Endothelial cell of umbilical vein (primary cell): ENCODE results near the gene RNASE13. TPM values are rescaled to one million over a fixed set of nuclear protein-coding genes. Genes with fewer than 3 reads are reported as not detected.

Source experiments
- BruUV-seq: library from RNA; stranded (reverse); fragments of 400-500 nt; replicated peaks from 2 replicates; lab custom pipeline; 2021; lab: Mats Ljungman, UMichigan
- CTCF ChIA-PET: fragments of 300-600, 350-600 bp; sonication (Branson Sonifier 250); formaldehyde crosslinking; loops from one replicate; lab custom pipeline; 2021; ENCODE audit warnings: antibody characterized with exemption, inconsistent platforms; lab: Charles Lee
- POLR2A ChIA-PET: fragments of 300-600, 350-600 bp; sonication (Branson Sonifier 250); formaldehyde crosslinking; loops from one replicate; lab custom pipeline; 2021; ENCODE audit warnings: antibody characterized with exemption, inconsistent platforms; lab: Charles Lee
- DNase-seq: peaks from one replicate; pipeline ENCODE4 v3.0.0-alpha.2; 2011; ENCODE audit warnings: low read depth, low spot score
- FAIRE-seq: peaks from 2 replicates; lab custom pipeline; 2011; peaks lifted over from hg19 to GRCh38; lab: Jason Lieb, UNC
- H2AFZ ChIP-seq: 2 replicates; pipeline ENCODE4 v1.6.0; 2012; ENCODE audit warnings: low read depth, low read length, control low read depth, inconsistent platforms
- H3K27ac ChIP-seq: 2 replicates; pipeline ENCODE4 v1.5.1; 2011; ENCODE audit warnings: low read depth, mild to moderate bottlenecking, control low read depth, low read length, moderate library complexity; ENCODE audit not compliant: insufficient read depth
- H3K27me3 ChIP-seq, 2 experiments: 2 replicates each; pipeline versions ENCODE4 v1.6.0 to v1.6.1; 2011; ENCODE audit warnings: low read length in 2 of 2, mixed read lengths in 1 of 2; ENCODE audit not compliant: control insufficient read depth in 2 of 2, insufficient read depth in 2 of 2
- H3K36me3 ChIP-seq, 2 experiments: 2 replicates in 1 of 2; 3 replicates in 1 of 2; pipeline ENCODE4 v1.5.1; 2011; ENCODE audit warnings: low read length in 2 of 2, mild to moderate bottlenecking in 1 of 2, moderate library complexity in 1 of 2; ENCODE audit not compliant: control insufficient read depth in 2 of 2, insufficient read depth in 2 of 2; ENCODE audit errors: extremely low read depth in 1 of 2
- H3K4me1 ChIP-seq: 3 replicates; pipeline ENCODE4 v1.5.1; 2011; ENCODE audit warnings: mild to moderate bottlenecking, low read length; ENCODE audit not compliant: control insufficient read depth, insufficient read depth; ENCODE audit errors: extremely low read depth
- H3K4me2 ChIP-seq: 2 replicates; pipeline ENCODE4 v1.6.1; 2011; ENCODE audit warnings: low read length, control low read depth, mixed read lengths; ENCODE audit not compliant: insufficient read depth
- H3K4me3 ChIP-seq, 3 experiments: fragments of 200-600 bp in 1 of 3; sonication (generic), shearing (Covaris generic) in 1 of 3; replicated peaks in 1 of 3; 2 replicates each; pipeline ENCODE4 v1.5.1; 2011 to 2016; ENCODE audit warnings: control low read depth in 3 of 3, low read length in 3 of 3, mild to moderate bottlenecking in 2 of 3, inconsistent platforms in 1 of 3, low read depth in 1 of 3, moderate library complexity in 1 of 3; ENCODE audit not compliant: insufficient read depth in 1 of 3
- H3K79me2 ChIP-seq: 2 replicates; pipeline ENCODE4 v1.6.0; 2012; ENCODE audit warnings: low read length, inconsistent platforms; ENCODE audit not compliant: control insufficient read depth, insufficient read depth
- H3K9ac ChIP-seq: replicated peaks from 2 replicates; pipeline ENCODE3; 2011; ENCODE audit warnings: low read length, control low read depth; ENCODE audit not compliant: insufficient read depth; ENCODE audit errors: extremely low read depth
- H3K9me1 ChIP-seq: replicated peaks from 3 replicates; pipeline ENCODE4 v1.6.0; 2011; ENCODE audit warnings: mild to moderate bottlenecking, low read length; ENCODE audit not compliant: control insufficient read depth, insufficient read depth; ENCODE audit errors: extremely low read depth
- H3K9me3 ChIP-seq: replicated peaks from 2 replicates; pipeline ENCODE4 v1.5.1; 2012; ENCODE audit warnings: low read length, inconsistent platforms; ENCODE audit not compliant: control insufficient read depth, insufficient read depth
- H4K20me1 ChIP-seq: replicated peaks from 2 replicates; pipeline ENCODE3; 2011; ENCODE audit warnings: mild to moderate bottlenecking, low read length; ENCODE audit not compliant: control insufficient read depth, insufficient read depth; ENCODE audit errors: extremely low read depth
- CTCF ChIP-seq, 2 donors: IDR thresholded peaks; 1 replicate in 1 of 2; 2 replicates in 1 of 2; pipeline ENCODE4 v1.5.1; 2011; ENCODE audit warnings: low read length in 2 of 2, mild to moderate bottlenecking in 2 of 2, moderate library complexity in 2 of 2, control low read depth in 1 of 2, inconsistent platforms in 1 of 2, low read depth in 1 of 2; ENCODE audit not compliant: insufficient read depth in 1 of 2; ENCODE audit errors: extremely low read depth in 1 of 2
- EZH2 ChIP-seq: IDR thresholded peaks from 2 replicates; pipeline ENCODE4 v1.6.1; 2012; ENCODE audit warnings: borderline replicate concordance, low read depth, mild to moderate bottlenecking, moderate library complexity, low read length, inconsistent platforms; ENCODE audit not compliant: severe bottlenecking
- dilution Hi-C: fragments of 300-500 bp; cut with MboI; formaldehyde crosslinking; loops from one replicate; pipeline ENCODE4 v1.15.0; 2019; ENCODE audit warnings: low sequenced_read_pairs; ENCODE audit not compliant: extremely low pct_ligation_motif_present
- intact Hi-C: fragments of 100-400 bp; cut with micrococcal nuclease; formaldehyde crosslinking; loops from one replicate; pipeline ENCODE4 v1.10.0; 2022
- polyA plus RNA-seq, 4 experiments: library from polyadenylated mRNA; depleted of rRNA in 3 of 4; stranded (reverse) in 3 of 4; unstranded in 1 of 4; fragments of >200 nt; gene quantifications; 2 replicates each; pipeline versions ENCODE4 v1.2.1 to v1.2.3, GENCODE V29; 2011 to 2012; ENCODE audit warnings: missing spikeins in 1 of 4
- total RNA-seq: library from RNA; stranded (reverse); gene quantifications from 2 replicates; pipeline ENCODE4 v1.2.3, GENCODE V29; 2021

The RNASE13 gene
- total and polyA plus RNA-seq, 2 donors (not counting 3 experiments of a cell fraction or from before 2014, with no cell fraction given), result not detected

DNA sequence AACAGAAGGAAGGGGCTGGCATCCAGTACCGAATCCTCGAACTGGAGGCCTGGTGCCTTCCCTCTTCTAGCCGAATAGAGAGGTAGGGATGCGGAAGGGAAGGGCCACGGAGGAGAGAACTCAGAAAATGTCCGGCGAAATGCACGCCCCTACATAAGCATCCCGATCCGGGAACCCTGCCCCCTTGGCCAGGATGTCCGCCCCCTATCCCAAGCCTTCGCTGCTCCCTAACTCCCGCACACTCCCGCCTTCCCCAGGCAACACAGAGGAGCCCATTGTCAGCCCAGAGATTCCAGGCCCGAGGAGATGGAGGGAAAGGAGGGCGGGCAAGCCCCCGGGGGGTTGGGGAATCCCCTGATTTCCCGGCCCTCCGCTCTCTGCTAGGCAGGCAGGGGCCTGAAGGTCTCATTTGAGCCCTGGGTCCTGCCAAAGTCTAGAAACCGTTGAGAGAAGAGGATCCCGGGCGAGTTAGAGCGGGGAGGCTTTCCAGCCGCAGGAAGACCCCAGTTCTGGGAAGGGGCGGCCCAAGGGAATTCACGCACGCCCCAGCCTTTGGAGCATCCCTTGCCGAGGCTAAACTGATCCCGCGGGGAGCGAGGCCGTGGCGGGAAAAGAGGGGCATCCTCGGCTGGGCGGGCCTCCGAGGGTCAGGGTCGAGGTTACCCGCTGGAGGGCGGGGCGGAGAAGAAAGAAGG lies 34.9 kb upstream of the RNASE13 start:
- TF ChIP-seq EZH2, result peak; percentile 97
- no peak for TF ChIP-seq CTCF (IDR thresholded peaks at IDR 0.05; ENCODE audit: extremely low read depth in 1 of 2, insufficient read depth in 1 of 2, low read depth in 1 of 2, low read length in 2 of 2)
- Histone ChIP-seq H3K27ac (no peak overlapping the region), H4K20me1 (no peaks in the 10 kb centered on the region), H3K27me3 (peaks cover 21 to 41% of the 10 kb centered on the region in 2 experiments), H3K79me2 (no peaks in the 10 kb centered on the region), H3K4me3 (peak overlapping the region in 1 of 3 experiments; percentile 54), H3K9me3 (no peaks in the 10 kb centered on the region), H3K4me2 (peak overlapping the region; percentile 44), H3K36me3 (peaks cover 0 to 2% of the 10 kb centered on the region in 2 experiments), H2AFZ (no peak overlapping the region), H3K4me1 (peaks cover 10% of the 10 kb centered on the region), H3K9me1 (no peaks in the 10 kb centered on the region), H3K9ac (no peak overlapping the region)
- dilution Hi-C loops (no loop called here), intact Hi-C loops (no loop called here)
- no peak for FAIRE-seq
- no TSS peak for BruUV-seq
- ChIA-PET CTCF (interaction anchor here (0.6 to 4.3 kb wide), 16 partner anchors 10 to 108 kb away, joined by 3 to 203 read pairs (median 6); partner anchors contain the start of gene TMEM253), POLR2A (no interaction called here)
- DNase-seq, result no peak
